Ovary (tissue), 9 donors: ENCODE data around the gene APOC3. TPM values are rescaled to one million over a fixed set of nuclear protein-coding genes. Genes with fewer than 3 reads are reported as not detected.

Source experiments
- DNase-seq, 5 donors: peaks; one replicate each; pipeline ENCODE4 v3.0.0-alpha.2; 2019 to 2020
- H3K27ac ChIP-seq, 2 donors: fragments of 200-600 bp; one replicate each; pipeline versions ENCODE4 v1.5.1 to v1.8.0; 2019 to 2022
- H3K27me3 ChIP-seq: fragments of 200-600 bp; one replicate; pipeline ENCODE4 v1.8.0; 2022
- H3K36me3 ChIP-seq: fragments of 200-600 bp; sonication (generic); one replicate; pipeline ENCODE4 v1.5.1; 2019
- H3K4me1 ChIP-seq: one replicate; pipeline ENCODE4 v1.8.1; 2013; ENCODE audit warnings: mild to moderate bottlenecking, moderate library complexity; ENCODE audit not compliant: insufficient read depth
- H3K4me3 ChIP-seq: fragments of 200-600 bp; sonication (generic); one replicate; pipeline ENCODE4 v1.5.1; 2017
- H3K9me3 ChIP-seq, 2 donors: fragments of 200-600 bp in 1 of 2; sonication (generic) in 1 of 2; one replicate each; pipeline versions ENCODE4 v1.5.1 to v1.8.1; 2013 to 2019; ENCODE audit warnings: mild to moderate bottlenecking in 1 of 2, moderate library complexity in 1 of 2
- EP300 ChIP-seq: sonication (generic); formaldehyde crosslinking; IDR thresholded peaks from one replicate; pipeline ENCODE4 v1.6.1; 2017; ENCODE audit warnings: antibody characterized with exemption
- POLR2A ChIP-seq: fragments of 450-650 bp; IDR thresholded peaks from one replicate; pipeline ENCODE4 v1.6.1; 2017; ENCODE audit warnings: antibody characterized with exemption, mild to moderate bottlenecking, moderate library complexity
- WGBS, 3 donors: extraction: QIAGEN DNeasy Blood & Tissue Kit in 1 of 3; methylation state at CpG; one replicate each; pipeline versions ENCODE4 v1.1.5 to v1.1.7; 2013 to 2017; 5-methylcytosine and 5-hydroxymethylcytosine counted together
- intact Hi-C, 4 donors: fragments of 100-400 bp; cut with DNase I; formaldehyde crosslinking; loops; one replicate each; pipeline versions ENCODE4 v1.11.0 to v1.15.1; 2022 to 2023
- polyA plus RNA-seq, 2 donors: library from polyadenylated mRNA; stranded (reverse); fragments of 200-250 nt in 1 of 2; fragments of 350-450 nt in 1 of 2; fragmentation: Illumina TruSeq in 1 of 2; extraction: RNeasy Lipid Tissue Mini Kit (QIAGEN cat#74804) in 1 of 2; gene quantifications; one replicate each; pipeline ENCODE4 v1.2.3, GENCODE V29; 2013 to 2014
- total RNA-seq, 7 donors: library from RNA; depleted of rRNA in 2 of 7; stranded (reverse); fragments of >200 nt in 2 of 7; fragmentation: NEBNext Ultra II Directional in 3 of 7; extraction: Animal tissue kit (Norgen Biotek cat#: 25700) in 3 of 7; gene quantifications; one replicate each; pipeline versions ENCODE4 v1.1.0 to v1.2.4, GENCODE V29; 2016 to 2023
- TF ChIP-seq, protein P1 (sequence below), 3 donors: fragments of 450-650 bp in 2 of 3; fragments of 200-600 bp in 1 of 3; IDR thresholded peaks; one replicate each; pipeline versions ENCODE4 v1.5.1 to v1.8.0; 2016 to 2022; ENCODE audit warnings: antibody characterized with exemption in 3 of 3, mild to moderate bottlenecking in 1 of 3
- donor health status: DM: no; HTN: no; CAD: no; lungs with moderate emphysema.
- donor health status: DM: no; HTN: no; CAD: no.
- donor health status: Bipolar disorder and iron deficiency.
- donor health status: DM: yes; HTN: yes; CAD: no.
- donor health status: DM: no; HTN: no; CAD: no.
- donor health status: DM: yes; HTN: yes; CAD: no.

Gene APOC3
- total and polyA plus RNA-seq, 9 donors = 2.7 to 18.0 (median 4.3) TPM; not detected in 6

DNA sequence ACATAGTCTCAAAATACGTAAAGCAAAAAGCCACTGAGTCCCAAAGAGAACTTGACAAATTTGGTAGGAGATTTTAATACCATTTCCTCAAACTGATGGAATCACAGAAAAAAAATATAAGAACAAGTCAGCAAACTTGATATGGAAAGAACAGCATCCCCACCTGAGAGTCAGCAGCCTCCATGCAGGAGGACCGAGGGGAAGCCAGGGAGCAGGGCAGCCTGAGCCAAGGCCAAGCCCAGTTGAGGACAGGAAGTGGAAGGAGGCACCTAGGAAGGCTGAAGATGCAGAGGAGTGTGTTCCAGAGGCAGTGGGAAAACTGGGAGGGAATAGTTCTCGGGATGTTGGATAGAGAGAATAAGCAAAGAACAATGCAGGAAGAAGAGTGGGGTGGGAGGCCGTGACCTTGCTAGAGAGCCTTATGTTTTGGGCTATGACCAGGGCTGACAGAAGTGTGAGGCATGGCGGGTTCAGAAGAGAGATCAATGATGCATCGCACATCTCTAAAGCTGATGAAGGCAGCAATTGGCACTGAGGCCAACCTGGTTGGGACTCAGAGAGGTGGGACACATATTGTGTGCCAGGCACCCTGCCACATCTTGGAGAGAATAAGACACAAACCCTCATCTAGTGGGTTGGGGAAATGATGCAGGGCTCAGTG, 22.0 kb upstream of the APOC3 start:
- no peak overlapping the region for H3K4me3 ChIP-seq
- H3K27me3 ChIP-seq = no peaks in the 10 kb centered on the region
- no peak overlapping the region for H3K27ac ChIP-seq
- no peaks in the 10 kb centered on the region for H3K9me3 ChIP-seq
- no peak for DNase-seq
- no peaks in the 10 kb centered on the region for H3K4me1 ChIP-seq
- intact Hi-C loops = no loop called here
- 90 to 91% (median 91%) methylated on average over 6 of the region's 6 CpGs for WGBS, 3 donors
- H3K36me3 ChIP-seq = no peaks in the 10 kb centered on the region
- TF ChIP-seq POLR2A (no peak), EP300 (no peak)
- TF ChIP-seq, protein P1, sequence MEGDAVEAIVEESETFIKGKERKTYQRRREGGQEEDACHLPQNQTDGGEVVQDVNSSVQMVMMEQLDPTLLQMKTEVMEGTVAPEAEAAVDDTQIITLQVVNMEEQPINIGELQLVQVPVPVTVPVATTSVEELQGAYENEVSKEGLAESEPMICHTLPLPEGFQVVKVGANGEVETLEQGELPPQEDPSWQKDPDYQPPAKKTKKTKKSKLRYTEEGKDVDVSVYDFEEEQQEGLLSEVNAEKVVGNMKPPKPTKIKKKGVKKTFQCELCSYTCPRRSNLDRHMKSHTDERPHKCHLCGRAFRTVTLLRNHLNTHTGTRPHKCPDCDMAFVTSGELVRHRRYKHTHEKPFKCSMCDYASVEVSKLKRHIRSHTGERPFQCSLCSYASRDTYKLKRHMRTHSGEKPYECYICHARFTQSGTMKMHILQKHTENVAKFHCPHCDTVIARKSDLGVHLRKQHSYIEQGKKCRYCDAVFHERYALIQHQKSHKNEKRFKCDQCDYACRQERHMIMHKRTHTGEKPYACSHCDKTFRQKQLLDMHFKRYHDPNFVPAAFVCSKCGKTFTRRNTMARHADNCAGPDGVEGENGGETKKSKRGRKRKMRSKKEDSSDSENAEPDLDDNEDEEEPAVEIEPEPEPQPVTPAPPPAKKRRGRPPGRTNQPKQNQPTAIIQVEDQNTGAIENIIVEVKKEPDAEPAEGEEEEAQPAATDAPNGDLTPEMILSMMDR (IDR thresholded peaks at IDR 0.05) = no peak

DNA sequence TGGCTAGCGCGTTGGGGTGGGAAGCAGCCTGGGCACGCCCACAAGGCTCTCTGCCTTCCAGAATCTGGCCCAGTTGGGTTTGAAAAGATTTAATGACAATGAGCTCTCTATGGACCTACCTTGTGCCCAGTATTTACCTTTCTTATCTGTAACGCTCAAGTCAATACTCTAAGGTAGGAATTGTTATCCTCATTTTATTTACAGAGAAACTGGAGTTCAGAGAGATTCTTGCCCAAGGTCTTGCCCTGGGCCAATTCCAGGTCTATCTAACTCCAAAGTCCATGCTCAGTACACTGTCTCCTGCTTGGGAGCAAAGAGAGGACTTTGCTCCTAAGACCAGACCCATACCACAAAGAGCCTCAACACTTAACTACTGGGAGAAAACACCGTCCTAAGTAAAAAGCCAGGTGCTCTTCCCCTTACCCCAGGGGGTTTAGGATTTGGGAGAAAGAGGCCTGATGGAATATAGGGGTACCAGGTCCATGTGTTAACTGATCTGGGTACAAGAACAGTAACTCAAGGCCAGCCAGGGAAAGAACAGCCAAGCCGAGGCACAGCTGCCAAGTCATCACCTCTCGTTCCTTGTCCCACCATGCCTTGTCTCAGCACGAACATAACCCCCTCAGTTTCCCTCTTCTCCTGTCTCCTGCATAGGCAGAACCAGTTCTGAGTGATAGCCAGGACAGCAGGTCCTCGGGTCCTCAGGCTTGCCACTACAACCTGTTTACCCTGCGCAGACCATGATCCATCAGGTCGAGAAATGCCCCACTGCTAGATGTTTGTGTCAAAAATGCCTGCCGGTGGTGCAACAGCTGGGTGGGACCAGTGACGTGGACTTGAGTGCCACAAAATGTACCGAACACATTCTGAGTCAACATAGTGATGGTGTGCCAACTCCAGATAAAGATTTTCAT, 21.2 kb upstream of the APOC3 start:
- no peak overlapping the region for H3K4me3 ChIP-seq
- no peaks in the 10 kb centered on the region for H3K4me1 ChIP-seq
- 77 to 79% (median 79%) methylated on average over 14 of the region's 14 CpGs for WGBS, 3 donors
- no peak overlapping the region for H3K27ac ChIP-seq
- intact Hi-C loops = no loop called here
- H3K36me3 ChIP-seq = no peaks in the 10 kb centered on the region
- DNase-seq = no peak
- no peak for TF ChIP-seq EP300
- TF ChIP-seq, protein P1 (IDR thresholded peaks at IDR 0.05) = no peak
- TF ChIP-seq POLR2A = no peak
- H3K27me3 ChIP-seq = no peaks in the 10 kb centered on the region
- no peaks in the 10 kb centered on the region for H3K9me3 ChIP-seq

DNA sequence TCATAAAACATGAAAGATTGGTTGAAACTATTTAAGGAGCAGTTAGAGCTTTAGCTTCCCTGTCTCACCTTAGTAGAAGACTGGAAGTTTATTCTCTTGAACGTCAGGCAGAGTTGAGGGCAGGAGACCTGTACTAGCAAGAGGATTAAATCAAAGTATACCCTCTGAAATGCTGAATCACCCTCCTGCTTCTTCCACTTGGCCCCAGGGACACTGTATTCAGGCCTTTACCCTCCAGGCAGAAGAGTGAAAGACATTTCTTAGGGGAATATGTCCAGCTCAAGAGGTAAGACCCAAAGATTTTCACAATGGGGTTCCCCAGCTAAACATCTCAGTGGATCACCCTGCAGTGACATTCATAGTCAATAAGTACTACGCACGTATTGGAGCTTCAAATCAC, 18.5 kb upstream of the APOC3 start:
- Histone ChIP-seq H3K36me3 (no peaks in the 10 kb centered on the region), H3K4me3 (no peak overlapping the region), H3K9me3 (no peaks in the 10 kb centered on the region), H3K4me1 (no peaks in the 10 kb centered on the region), H3K27ac (no peak overlapping the region), H3K27me3 (no peaks in the 10 kb centered on the region)
- 77 to 80% (median 79%) methylated on average over 3 of the region's 3 CpGs for WGBS, 3 donors
- intact Hi-C loops = no loop called here
- no peak for DNase-seq
- no peak for TF ChIP-seq EP300

DNA sequence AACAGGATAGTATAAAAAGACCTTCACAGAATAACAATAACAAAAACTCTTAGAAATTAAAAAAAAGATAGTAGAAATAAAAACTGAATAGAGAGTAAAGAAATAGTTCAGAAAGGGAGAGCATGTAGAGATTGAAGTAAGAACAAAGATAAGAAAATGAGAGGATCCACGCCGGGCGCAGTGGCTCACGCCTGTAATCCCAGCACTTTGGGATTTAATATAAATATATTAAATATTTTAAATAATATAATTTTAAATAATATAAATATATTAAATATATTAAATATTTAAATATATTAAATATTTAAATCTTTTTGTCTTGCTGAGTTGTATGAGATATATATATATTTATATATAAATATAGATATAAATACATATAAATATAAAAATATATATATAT, 17.6 kb upstream of the APOC3 start:
- TF ChIP-seq POLR2A (no peak), EP300 (no peak)
- TF ChIP-seq, protein P1 (IDR thresholded peaks at IDR 0.05) = no peak
- no peak overlapping the region for H3K27ac ChIP-seq
- H3K36me3 ChIP-seq = no peaks in the 10 kb centered on the region
- 77 to 94% (median 92%) methylated on average over 4 of the region's 4 CpGs for WGBS, 3 donors
- DNase-seq = no peak
- H3K4me3 ChIP-seq = no peak overlapping the region
- H3K4me1 ChIP-seq = no peaks in the 10 kb centered on the region
- no peaks in the 10 kb centered on the region for H3K9me3 ChIP-seq
- intact Hi-C loops = no loop called here
- H3K27me3 ChIP-seq = no peaks in the 10 kb centered on the region

DNA sequence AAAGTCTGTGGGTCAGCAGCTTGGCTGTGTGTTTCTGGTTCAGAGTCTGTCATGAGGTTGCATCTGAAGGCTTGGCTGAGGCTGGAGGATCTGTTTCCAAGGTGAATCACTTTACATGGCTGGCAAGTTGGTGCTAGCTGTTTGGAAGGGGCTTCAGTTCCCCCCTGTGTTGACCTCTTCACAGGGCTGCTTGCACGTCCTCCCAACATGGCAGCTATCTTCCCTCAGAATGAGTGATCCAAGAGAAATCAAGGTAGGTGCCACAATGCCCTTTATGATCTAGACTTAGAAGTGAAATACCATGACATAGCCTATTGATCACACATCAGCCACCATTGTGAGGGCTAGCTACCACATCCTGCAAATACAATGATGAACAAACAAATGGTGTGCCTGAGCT, 16.5 kb upstream of the APOC3 start:
- intact Hi-C loops = no loop called here
- no peaks in the 10 kb centered on the region for H3K36me3 ChIP-seq
- no peaks in the 10 kb centered on the region for H3K9me3 ChIP-seq
- no peak overlapping the region for H3K4me3 ChIP-seq
- no peak for DNase-seq
- TF ChIP-seq POLR2A (no peak), EP300 (no peak)
- TF ChIP-seq, protein P1 (IDR thresholded peaks at IDR 0.05) = no peak
- 94 to 100% (median 95%) methylated on average over 1 of the region's 1 CpG for WGBS, 3 donors
- H3K27me3 ChIP-seq = no peaks in the 10 kb centered on the region
- H3K4me1 ChIP-seq = no peaks in the 10 kb centered on the region
- H3K27ac ChIP-seq = no peak overlapping the region
